CD4-positive, alpha-beta T cell treated with Interleukin-6 for 4 hours (primary cell): Measurements from ENCODE around the gene MLYCD.
"Not testable (repeated sequence)": the region's sequence is repeated elsewhere in the genome, so short reads cannot be mapped to it uniquely, and the experiment has no call there.

Experiments
- DNase-seq: peaks from one replicate; pipeline ENCODE4 v3.0.0-alpha.2; 2020; ENCODE audit warnings: mixed read lengths

Gene MLYCD

DNA sequence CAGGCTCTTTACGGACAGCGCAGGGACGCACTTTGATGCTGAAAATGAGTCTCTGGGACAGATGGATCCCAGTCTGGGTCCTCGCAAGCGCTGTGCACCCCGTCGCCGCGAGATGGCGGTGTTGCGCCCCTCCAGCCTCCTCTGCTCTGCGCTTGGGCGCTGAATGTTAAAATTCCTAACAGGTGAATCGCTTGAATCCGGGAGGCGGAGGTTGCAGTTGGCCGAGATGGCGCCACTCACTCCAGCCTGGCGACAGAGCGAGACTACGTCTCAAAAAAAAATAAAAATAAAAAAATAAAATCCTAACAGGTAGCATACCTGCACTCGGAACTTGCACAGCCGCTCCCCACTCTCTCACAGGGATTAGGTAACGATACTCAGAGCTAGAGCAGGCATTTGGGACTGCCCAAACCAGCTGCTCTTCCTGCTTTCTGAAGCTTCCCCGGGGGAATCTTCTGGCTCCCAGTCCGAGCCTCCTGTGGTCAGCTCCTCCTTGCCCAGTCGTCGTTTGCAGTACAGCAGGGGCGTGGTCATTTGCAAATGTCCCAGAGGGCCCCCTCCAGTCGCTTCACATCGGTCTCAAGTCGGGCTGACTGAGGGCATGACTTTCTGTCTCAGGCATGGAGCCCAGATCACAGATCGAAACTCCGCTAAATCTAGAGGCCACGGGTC, 27.9 kb downstream of the MLYCD start:
- DNase-seq: peak; percentile 60

GRCh38 chr16:83928341-83929055, 29.6 kb downstream of the MLYCD start:
- DNase-seq: no peak

GRCh38 chr16:83929811-83930555, 31.1 kb downstream of the MLYCD start:
- DNase-seq: no peak

DNA sequence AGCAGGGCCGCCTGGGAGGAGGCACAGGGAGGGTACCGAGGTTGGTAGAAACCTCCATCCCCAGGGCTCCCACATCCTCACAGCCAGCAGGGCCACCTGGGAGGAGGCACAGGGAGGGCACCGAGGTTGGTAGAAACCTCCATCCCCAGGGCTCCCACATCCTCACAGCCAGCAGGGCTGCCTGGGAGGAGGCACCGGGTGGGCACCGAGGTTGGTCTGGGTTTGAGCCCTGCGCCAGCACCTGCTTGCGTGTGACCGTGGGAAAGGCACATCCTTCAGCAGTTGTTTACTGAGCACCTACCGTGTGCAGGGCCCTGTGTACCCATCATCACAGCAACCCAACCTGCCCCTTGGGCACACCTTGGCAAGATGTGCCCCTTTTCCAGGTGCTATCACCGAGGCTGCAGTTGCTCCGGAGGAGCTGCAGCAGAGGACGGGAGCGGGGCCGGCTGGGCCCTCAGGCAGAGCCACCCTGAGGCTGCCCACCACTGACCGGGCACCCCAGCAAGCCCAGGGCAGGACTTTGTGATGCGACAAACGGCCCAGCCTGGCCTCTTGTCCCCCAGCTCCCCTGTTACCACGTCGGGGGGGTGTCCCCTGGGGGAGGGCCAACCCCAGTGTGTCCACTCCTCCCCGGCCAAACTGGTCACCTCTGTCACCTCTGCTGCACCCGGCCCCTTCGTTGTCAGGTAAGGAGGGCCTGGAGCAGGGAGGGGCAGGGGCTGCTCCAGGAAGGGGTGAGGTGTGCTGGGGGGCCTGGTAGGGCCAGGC, 32.0 kb downstream of the MLYCD start:
- no peak for DNase-seq

DNA sequence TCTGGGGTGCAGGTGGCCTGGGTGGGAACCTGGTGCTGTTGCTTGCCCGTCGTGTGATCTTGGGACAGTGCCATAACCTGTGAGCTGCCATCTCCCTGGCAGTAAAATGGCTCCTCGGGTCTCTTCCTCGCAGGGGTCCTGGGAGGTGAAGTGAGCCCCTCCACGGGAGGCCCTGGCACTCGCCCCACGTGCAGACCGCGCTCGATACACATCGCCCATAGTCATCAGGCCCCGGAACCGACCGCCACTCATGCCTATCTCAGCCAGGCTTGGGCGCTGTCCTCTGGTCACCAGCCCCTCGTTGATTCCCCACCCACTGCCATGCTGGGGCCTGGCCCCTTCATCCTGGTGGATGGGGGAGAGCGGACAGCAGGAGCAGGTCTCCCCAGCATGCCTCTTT, 32.6 kb downstream of the MLYCD start:
- no peak for DNase-seq

DNA sequence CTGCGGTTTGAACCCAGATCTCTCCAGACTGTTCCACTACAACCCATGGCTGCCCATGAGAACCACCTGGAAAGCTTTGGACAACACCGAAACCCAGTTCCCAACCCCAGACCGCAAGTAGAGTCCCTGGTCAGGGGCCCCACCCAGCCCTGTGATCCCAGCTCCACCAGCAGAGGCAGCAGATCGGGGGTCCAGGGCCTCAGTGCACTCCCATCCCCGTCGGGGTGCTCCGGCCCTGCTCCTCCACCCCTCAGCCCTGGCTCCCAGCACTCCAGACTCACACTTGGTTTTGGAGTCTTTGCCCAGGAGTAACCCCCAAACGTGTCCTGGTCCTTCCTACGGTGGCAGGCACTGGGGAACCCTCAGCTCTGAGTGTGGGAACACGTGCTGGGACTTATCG, 33.4 kb downstream of the MLYCD start:
- DNase-seq: no peak

DNA sequence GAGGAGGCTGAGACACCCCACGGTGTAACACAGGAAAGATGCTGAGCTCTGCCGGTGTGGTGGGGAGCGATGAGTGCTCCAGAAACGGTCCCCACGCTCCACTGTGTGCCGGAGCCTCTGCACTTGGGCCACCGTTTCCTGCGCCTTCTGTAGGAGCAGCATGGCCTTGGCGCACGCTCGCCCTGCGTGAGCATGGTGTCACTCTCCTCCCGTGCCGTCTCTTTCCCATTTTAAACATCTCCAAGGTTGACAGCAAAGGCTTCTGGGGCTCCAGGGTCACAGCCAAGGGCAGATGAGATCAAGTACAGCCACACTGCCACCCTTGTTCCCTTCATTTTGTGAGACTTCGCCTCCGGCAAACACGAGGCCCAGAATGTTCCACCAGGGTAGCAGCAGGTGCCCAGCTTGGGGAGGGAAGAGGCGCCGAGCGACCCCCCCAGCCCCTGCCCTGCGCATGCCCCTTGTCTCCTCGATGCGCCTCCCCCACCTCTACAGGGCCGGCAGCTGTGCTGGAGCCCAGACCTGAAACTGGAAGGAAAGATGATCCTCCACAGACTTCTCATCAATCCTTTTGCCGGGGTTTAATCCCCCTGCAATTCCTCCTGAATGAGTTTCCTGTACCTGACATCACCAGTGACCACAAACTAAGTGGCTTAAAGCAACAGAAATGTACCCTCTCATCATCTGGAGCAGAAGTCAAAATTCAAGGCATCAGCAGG, 34.2 kb downstream of the MLYCD start:
- DNase-seq: no peak

- DNase-seq: no peak
These were observed 35.2 kb downstream of the MLYCD start for GRCh38 chr16:83933885-83934683.

GRCh38 chr16:83934684-83934977, 35.7 kb downstream of the MLYCD start:
- no peak for DNase-seq

GRCh38 chr16:83935005-83935857, 36.3 kb downstream of the MLYCD start:
- no peak for DNase-seq

- no peak for DNase-seq
These were observed 36.9 kb downstream of the MLYCD start for GRCh38 chr16:83935858-83936255.

DNA sequence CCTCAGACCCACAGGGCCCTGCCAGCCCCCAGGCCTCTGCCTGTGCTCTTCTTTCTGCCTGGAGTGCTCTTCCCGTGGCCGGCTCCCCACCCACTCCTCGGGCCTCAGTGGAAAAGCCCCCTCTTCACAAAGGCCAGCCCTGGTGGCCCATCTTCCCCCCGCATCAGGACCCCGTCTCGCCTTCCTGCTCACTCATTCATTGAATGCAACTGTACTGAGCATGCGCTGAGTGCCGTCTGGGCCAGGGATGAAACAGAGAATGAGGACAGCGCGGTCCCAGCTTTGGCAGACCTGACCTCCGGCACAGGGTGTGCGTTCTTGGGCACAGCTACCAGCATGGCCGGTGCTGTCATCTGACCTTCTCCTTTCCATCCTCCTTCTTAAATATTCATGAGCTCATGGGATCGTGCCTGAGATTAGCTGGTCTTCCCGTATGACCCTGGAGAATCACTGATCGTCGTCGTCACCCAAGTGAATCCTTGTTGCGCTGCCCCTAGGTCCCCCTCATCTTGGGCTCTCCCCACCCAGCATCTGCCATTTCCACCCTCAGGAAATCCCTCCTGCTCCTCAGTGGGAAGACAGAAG, 37.8 kb downstream of the MLYCD start:
- DNase-seq: no peak

- no peak for DNase-seq
These were observed 38.4 kb downstream of the MLYCD start for GRCh38 chr16:83937267-83937666.

GRCh38 chr16:83937922-83938885, 39.3 kb downstream of the MLYCD start:
- DNase-seq: no peak

DNA sequence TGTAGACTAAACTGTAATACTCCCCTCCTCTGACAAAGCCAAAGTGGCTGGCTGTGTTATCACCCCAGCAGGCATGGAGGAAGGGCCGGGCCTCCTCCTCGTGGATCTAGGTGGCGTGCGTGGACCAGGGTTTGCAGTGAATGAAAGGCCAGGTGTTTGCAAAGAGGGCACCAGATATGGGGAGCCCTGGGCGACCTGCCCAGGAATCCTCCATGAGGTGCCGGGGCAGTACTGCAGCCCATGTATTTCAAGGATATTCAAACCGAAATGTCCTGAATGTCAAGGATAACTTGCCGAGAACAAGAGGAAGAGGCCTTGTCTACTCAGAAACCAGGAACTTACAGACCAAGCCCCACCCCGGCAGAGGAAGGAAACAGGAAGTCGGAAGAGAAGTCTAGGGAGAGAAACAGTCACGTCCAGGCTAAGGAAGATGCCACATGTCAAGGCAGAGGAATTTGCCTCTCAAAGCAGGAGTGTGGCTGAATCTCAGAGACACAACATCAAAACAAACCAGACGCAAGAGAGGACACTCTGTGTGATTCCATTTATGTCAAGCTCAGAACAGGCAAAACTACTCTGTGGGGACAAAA, 40.4 kb downstream of the MLYCD start:
- DNase-seq: no peak

DNA sequence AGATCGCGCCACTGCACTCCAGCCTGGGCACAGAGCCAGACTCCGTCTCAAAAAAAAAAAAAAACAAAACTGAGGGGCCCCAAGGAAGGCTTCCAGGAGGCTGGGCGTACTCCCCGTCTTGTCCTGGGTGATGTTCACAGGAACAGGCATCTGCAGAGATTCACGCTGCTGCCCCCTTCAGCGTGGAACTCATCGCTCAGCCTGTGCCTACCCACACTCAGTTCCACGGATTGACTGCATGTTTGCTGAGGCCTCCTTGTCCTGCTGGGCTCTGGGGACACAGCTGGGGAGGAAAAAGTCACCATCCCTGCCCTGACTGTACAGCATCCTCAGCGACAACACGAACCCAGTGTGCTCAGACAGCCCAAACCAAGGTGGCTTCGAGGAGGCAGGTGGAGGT, 41.2 kb downstream of the MLYCD start:
- DNase-seq: no peak

DNA sequence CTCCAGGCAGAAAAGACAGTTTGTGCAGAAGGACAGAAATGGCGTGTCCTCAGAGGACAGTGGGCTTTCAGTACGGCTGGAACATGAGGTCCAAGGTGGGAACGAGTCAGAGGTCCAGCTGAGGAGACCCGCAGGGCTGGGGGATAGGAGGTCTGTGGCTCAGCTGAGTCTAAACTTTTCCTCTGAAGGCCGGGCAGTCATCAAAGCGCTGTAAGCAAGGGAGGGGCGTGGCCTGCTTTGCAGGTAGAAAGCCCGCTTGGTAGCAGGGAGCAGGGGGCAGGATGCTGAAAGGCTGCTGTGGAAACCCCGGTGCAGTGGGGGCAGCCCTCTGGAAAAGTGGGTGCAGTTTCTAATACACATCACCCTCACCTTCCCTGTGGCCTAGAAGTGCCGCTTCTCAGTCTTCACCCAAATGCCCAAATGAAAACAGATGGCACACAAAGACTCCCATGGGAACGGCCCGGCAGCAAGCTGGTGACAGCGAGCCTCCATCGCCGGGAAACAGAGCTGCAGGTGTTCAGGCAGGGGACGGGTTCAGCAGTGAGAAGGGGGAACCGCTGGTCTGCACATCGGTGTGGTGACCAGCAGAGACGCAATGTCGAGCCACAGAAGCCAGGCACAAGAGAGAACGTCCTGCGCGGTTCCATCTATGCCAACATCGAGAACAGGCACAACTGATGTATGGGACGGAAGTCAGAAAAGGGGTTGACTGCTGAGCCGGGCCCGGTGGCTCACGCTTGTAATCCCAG, 41.9 kb downstream of the MLYCD start:
- no peak for DNase-seq

GRCh38 chr16:83941546-83941945, 42.6 kb downstream of the MLYCD start:
- DNase-seq: not testable (repeated sequence)
